Fibroblast of villous mesenchyme (primary cell): ENCODE results near the gene PPIP5K1. TPM values are rescaled to one million over a fixed set of nuclear protein-coding genes. Genes with fewer than 3 reads are reported as not detected.

Experiments used
- DNase-seq: peaks from one replicate; pipeline ENCODE4 v3.0.0-alpha.2; 2010; ENCODE audit warnings: low read depth
- H3K4me3 ChIP-seq: 2 replicates; pipeline ENCODE4 v1.5.1; 2011; ENCODE audit warnings: low read depth, mild to moderate bottlenecking, low read length
- CTCF ChIP-seq: IDR thresholded peaks from 2 replicates; pipeline ENCODE4 v1.5.1; 2012; ENCODE audit warnings: low read depth, mild to moderate bottlenecking, low read length; ENCODE audit not compliant: insufficient read depth
- total RNA-seq: library from RNA; depleted of rRNA; stranded (reverse); fragments of >200 nt; gene quantifications from 2 replicates; pipeline ENCODE4 v1.2.3, GENCODE V29; 2012

Gene PPIP5K1
- total RNA-seq, 1 donor = 28.5 TPM

- no peak for DNase-seq
- no peak overlapping the region for H3K4me3 ChIP-seq
- no peak for TF ChIP-seq CTCF
Observed at GRCh38 chr15:43527802-43528541, 62.0 kb downstream of the PPIP5K1 start.

- DNase-seq = no peak
- no peak for TF ChIP-seq CTCF
- H3K4me3 ChIP-seq = no peak overlapping the region
Observed at GRCh38 chr15:43527016-43527801, 62.8 kb downstream of the PPIP5K1 start.

- H3K4me3 ChIP-seq = no peak overlapping the region
- no peak for TF ChIP-seq CTCF
- DNase-seq = no peak
Observed at GRCh38 chr15:43526261-43526930, 63.6 kb downstream of the PPIP5K1 start.

- no peak for DNase-seq
Observed at GRCh38 chr15:43525131-43525530, 64.9 kb downstream of the PPIP5K1 start.

GRCh38 chr15:43524254-43524845 lies 65.7 kb downstream of the PPIP5K1 start:
- no peak overlapping the region for H3K4me3 ChIP-seq
- no peak for TF ChIP-seq CTCF
- DNase-seq = no peak

More at GRCh38 chr15:43525131-43525530, 64.9 kb downstream of the PPIP5K1 start:
- TF ChIP-seq CTCF = no peak
- H3K4me3 ChIP-seq = no peak overlapping the region

GRCh38 chr15:43523646-43524045 lies 66.4 kb downstream of the PPIP5K1 start:
- no peak overlapping the region for H3K4me3 ChIP-seq
- TF ChIP-seq CTCF = no peak
- DNase-seq = no peak
